Kidney (tissue), 14 donors: Measurements from ENCODE around the gene EIF5A. TPM values are rescaled to one million over a fixed set of nuclear protein-coding genes. Genes with fewer than 3 reads are reported as not detected.

Experiments
- DNase-seq, 5 donors: peaks; one replicate each; pipeline ENCODE4 v3.0.0-alpha.2; 2013 to 2020
- FAIRE-seq: peaks from 2 replicates; lab custom pipeline; 2012; peaks lifted over from hg19 to GRCh38; lab: Jason Lieb, UNC
- H3K27ac ChIP-seq, 2 donors: one replicate each; pipeline ENCODE4 v1.7.0; 2013; ENCODE audit warnings: low read depth in 2 of 2, low read length in 2 of 2, inconsistent platforms in 1 of 2
- H3K27me3 ChIP-seq: one replicate; pipeline ENCODE4 v1.7.1; 2013; ENCODE audit warnings: low read length, inconsistent platforms; ENCODE audit not compliant: control insufficient read depth, insufficient read depth
- H3K36me3 ChIP-seq, 3 donors: one replicate each; pipeline versions ENCODE4 v1.7.0 to v1.7.1; 2013; ENCODE audit warnings: low read length in 3 of 3, control low read depth in 1 of 3, inconsistent platforms in 1 of 3; ENCODE audit not compliant: insufficient read depth in 3 of 3, control insufficient read depth in 2 of 3
- H3K4me1 ChIP-seq, 3 donors: one replicate each; pipeline versions ENCODE4 v1.7.0 to v1.7.1; 2013; ENCODE audit warnings: low read length in 3 of 3, inconsistent platforms in 1 of 3, low read depth in 1 of 3; ENCODE audit not compliant: control insufficient read depth in 2 of 3, insufficient read depth in 2 of 3
- H3K4me3 ChIP-seq, 3 donors: one replicate each; pipeline versions ENCODE4 v1.7.0 to v1.8.1; 2013; ENCODE audit warnings: low read length in 3 of 3, control low read depth in 1 of 3, inconsistent platforms in 1 of 3
- H3K9ac ChIP-seq, 3 donors: one replicate each; pipeline versions ENCODE4 v1.7.0 to v1.7.1; 2013; ENCODE audit warnings: low read length in 3 of 3, control low read depth in 1 of 3, inconsistent platforms in 1 of 3
- H3K9me3 ChIP-seq, 3 donors: one replicate each; pipeline versions ENCODE4 v1.7.0 to v1.7.1; 2013; ENCODE audit warnings: low read length in 3 of 3, control low read depth in 1 of 3, inconsistent platforms in 1 of 3; ENCODE audit not compliant: control insufficient read depth in 2 of 3, insufficient read depth in 1 of 3
- intact Hi-C: fragments of 100-400 bp; cut with DNase I; formaldehyde crosslinking; loops from one replicate; pipeline ENCODE4 v1.11.1; 2022
- polyA plus RNA-seq: library from polyadenylated mRNA; stranded (reverse); fragments of 350-450 nt; fragmentation: Illumina TruSeq; extraction: RNeasy Lipid Tissue Mini Kit (QIAGEN cat#74804); gene quantifications from one replicate; pipeline ENCODE4 v1.2.3, GENCODE V29; 2014; ENCODE audit warnings: low read depth, low replicate concordance; ENCODE audit not compliant: insufficient read depth
- total RNA-seq: library from RNA; stranded (reverse); fragmentation: NEBNext Ultra II Directional; extraction: Animal tissue kit (Norgen Biotek cat#: 25700); gene quantifications from one replicate; pipeline ENCODE4 v1.2.1, GENCODE V29; 2021
- TF ChIP-seq, protein P1 (sequence below): IDR thresholded peaks from 3 replicates; pipeline ENCODE4 v1.5.1; 2012; ENCODE audit warnings: mild to moderate bottlenecking, moderate library complexity, borderline replicate concordance; ENCODE audit not compliant: insufficient read depth; ENCODE audit errors: extremely low read depth
- donor health status: control.
- donor health status: control.
- donor health status: control.
- donor health status: control.
- donor health status: control.
- donor health status: DM: yes; HTN: yes; CAD: no.
- donor health status: Normal renal cell carcinoma (clear cell type).

Gene EIF5A
- total and polyA plus RNA-seq, 2 donors from 2014 or later: 306 to 434 TPM

DNA sequence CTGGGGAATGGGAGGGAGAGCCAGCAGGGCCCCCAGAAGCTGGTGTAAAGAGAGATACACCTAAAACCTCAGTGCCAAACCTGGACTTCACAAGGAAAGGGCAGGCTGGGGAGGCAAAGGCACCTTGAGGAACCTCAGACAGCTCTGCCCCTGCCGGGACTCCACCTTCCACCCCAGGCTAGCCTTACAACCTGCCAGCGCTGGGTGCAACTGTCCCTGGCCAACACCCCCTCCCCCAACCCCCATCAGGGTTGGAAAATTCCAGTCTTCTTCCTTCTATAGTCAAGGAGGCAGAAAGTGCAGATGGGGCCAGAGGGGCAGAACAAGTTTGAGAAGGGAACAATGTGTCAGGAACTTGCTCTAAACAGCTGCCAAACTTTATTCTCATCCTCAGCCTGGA, 15.2 kb upstream of the EIF5A start:
- Histone ChIP-seq H3K9ac (no peak overlapping the region), H3K27me3 (peaks cover 3% of the 10 kb centered on the region), H3K9me3 (no peaks in the 10 kb centered on the region), H3K4me3 (no peak overlapping the region), H3K27ac (peak overlapping the region in 1 of 2 donors; percentile 43), H3K4me1 (peaks cover 0 to 15% (median 14%) of the 10 kb centered on the region in 3 donors), H3K36me3 (no peaks in the 10 kb centered on the region)
- no peak for FAIRE-seq
- TF ChIP-seq, protein P1, sequence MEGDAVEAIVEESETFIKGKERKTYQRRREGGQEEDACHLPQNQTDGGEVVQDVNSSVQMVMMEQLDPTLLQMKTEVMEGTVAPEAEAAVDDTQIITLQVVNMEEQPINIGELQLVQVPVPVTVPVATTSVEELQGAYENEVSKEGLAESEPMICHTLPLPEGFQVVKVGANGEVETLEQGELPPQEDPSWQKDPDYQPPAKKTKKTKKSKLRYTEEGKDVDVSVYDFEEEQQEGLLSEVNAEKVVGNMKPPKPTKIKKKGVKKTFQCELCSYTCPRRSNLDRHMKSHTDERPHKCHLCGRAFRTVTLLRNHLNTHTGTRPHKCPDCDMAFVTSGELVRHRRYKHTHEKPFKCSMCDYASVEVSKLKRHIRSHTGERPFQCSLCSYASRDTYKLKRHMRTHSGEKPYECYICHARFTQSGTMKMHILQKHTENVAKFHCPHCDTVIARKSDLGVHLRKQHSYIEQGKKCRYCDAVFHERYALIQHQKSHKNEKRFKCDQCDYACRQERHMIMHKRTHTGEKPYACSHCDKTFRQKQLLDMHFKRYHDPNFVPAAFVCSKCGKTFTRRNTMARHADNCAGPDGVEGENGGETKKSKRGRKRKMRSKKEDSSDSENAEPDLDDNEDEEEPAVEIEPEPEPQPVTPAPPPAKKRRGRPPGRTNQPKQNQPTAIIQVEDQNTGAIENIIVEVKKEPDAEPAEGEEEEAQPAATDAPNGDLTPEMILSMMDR: no peak
- DNase-seq: no peak
- intact Hi-C loops: no loop called here

- TF ChIP-seq, protein P1: no peak
- DNase-seq: peak in 2 of 5 donors; percentile 50 to 63
- H3K27ac ChIP-seq: peak overlapping the region in 1 of 2 donors; percentile 43
Observed at GRCh38 chr17:7292729-7293128, 14.7 kb upstream of the EIF5A start.

DNA sequence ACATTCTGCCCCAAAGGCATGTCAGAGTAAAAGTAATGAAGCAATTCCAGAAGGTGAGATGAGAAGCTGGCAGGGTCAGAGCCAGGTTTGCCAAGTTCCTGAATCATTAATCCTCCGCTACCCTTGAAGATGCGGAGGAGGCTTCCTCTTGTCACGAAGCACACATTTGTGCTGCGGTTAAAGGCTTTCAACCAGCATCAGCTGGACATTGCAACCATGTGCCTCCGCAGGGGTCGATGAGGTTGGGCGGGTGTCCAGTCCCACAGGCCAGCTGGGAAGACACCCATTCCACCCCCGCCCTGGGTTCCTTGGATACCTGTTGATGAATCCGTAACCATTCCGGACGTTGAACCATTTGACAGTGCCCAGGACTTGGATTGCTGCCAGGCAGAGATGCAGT, 14.3 kb upstream of the EIF5A start:
- Histone ChIP-seq H3K4me1 (peaks cover 0 to 15% (median 14%) of the 10 kb centered on the region in 3 donors), H3K27ac (peak overlapping the region in 1 of 2 donors; percentile 43), H3K36me3 (no peaks in the 10 kb centered on the region), H3K9ac (no peak overlapping the region), H3K9me3 (no peaks in the 10 kb centered on the region), H3K27me3 (peaks cover 3% of the 10 kb centered on the region), H3K4me3 (no peak overlapping the region)
- no peak for FAIRE-seq
- peak in 4 of 5 donors; percentile 22 to 67 (median 59) for DNase-seq
- intact Hi-C loops: no loop called here
- TF ChIP-seq, protein P1: no peak

More at GRCh38 chr17:7292729-7293128, 14.7 kb upstream of the EIF5A start:
- Histone ChIP-seq H3K9ac (no peak overlapping the region), H3K27me3 (peaks cover 3% of the 10 kb centered on the region), H3K36me3 (no peaks in the 10 kb centered on the region), H3K4me1 (peaks cover 0 to 15% (median 14%) of the 10 kb centered on the region in 3 donors), H3K9me3 (no peaks in the 10 kb centered on the region), H3K4me3 (no peak overlapping the region)
- FAIRE-seq: no peak
- intact Hi-C loops: no loop called here
